GM19397 (cell line): ENCODE measurements around the gene SARNP.
A peak's percentile ranks its signal among the peaks of the same experiment; 100 is the strongest.
"Not testable (repeated sequence)": the region's sequence is repeated elsewhere in the genome, so short reads cannot be mapped to it uniquely, and the experiment has no call there.

Experiments
- ATAC-seq: cut with Tn5 transposase; IDR thresholded peaks from one replicate; pipeline ENCODE4 v1.9.1; 2021; ENCODE audit warnings: mild to moderate bottlenecking, moderate library complexity; ENCODE audit not compliant: unreplicated experiment

SARNP gene, protein sequence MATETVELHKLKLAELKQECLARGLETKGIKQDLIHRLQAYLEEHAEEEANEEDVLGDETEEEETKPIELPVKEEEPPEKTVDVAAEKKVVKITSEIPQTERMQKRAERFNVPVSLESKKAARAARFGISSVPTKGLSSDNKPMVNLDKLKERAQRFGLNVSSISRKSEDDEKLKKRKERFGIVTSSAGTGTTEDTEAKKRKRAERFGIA

DNA sequence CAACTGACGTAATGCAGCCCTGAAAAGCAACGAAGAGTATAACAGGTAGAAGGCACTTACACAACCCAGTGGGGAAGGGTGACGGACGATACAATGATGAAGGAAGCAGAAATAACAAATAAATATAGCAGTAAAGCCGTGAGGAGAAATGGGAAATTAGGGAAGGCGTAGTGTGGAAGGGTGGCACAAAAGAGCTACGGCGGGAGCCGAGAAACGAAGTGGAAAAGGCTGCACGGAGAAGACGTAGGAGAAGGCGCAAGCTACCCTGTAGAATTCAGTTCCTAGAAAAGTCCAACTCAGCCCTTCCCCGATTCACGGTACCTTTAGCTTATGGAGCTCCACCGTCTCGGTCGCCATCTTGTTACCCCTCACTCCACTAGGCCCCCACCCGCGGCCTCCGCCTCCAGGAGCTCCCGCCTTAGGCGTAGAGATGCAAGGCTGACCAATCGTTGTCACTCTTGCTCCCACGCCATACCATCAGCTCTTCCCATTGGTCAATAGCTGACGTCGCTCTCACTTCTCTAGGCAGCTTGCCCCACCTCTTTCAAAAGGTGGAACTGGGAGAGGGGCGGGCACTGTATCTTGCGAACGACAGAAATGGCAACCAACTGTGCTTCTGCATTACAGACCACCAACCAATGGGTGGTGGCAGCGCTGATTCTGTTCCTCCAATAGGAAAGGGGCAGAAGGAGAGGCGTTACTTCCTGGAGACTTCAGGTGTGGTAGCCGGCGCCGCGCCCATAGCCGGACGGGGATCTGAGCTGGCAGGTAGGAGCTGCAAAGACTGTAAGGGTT is at the start of gene SARNP, which contains the start of gene ORMDL2:
Gene SARNP, minus strand, starts transcription at position 380 of the 795 bp plus-strand sequence. Its CDS starts 23 bp downstream, at position 357.
Gene ORMDL2, plus strand, starts transcription at position 697 of the 795 bp plus-strand sequence. CDS start 959 bp downstream, outside the sequence.
- peak; percentile 95 for ATAC-seq

DNA sequence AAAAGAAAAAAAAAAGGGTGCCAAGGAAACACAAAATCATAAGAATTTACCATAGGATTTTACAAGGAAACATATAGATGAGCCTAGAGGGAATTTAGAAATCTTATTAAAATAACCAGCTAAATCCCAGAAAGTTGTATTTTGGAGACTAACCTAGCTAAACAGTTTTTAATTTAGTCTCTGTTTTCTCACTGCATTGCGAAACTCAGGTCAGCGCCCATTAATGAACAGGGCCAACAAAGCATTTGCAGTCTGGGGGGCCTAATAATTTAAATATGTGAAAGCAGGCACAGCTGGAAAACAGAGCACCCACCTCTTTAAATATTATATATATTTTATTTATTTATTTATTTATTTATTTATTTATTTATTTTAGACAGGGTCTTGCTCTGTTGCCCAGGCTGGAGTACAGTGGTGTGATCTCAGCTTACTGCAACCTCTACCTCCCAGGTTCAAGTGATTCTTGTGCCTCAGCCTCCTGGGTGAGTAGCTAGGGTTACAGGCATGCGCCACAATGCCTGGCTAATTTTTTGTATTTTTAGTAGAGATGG is 49.0 kb upstream of the SARNP start:
- not testable (repeated sequence) for ATAC-seq

DNA sequence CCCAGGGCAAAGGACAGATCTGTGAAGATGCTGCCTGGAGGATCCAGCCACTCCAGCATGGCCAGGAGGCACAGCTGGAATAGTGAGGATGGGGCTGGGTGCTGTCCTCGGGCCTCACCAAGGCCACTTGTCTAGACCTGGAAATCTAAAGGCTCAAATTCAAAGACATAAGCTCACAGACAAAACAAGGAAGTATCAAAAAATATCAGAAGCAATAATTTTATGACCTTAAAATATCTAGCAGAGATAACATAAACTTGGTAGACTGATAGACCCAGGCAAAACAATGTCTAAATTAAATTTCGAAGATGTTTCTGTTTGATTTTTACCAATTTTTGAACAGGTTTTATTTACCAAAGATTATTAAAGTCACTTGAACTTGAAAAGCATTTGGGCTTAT is 47.8 kb upstream of the SARNP start:
- no peak for ATAC-seq

DNA sequence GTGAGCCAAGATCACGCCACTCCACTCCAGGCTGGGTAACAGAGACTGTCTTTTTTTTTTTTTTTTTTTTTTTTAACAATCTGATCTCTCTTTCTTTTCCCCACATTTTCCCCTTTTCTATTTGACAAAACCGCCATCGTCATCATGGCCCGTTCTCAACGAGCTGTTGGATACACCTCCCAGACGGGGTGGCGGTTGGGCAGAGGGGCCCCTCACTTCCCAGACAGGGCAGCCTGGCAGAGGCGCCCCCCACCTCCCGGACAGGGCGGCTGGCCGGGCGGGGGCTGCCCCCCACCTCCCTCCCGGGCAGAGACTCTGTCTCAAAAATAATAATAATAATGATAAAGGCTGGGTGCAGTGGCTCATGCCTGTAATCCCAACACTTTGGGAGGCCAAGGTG is 45.4 kb upstream of the SARNP start:
- not testable (repeated sequence) for ATAC-seq

DNA sequence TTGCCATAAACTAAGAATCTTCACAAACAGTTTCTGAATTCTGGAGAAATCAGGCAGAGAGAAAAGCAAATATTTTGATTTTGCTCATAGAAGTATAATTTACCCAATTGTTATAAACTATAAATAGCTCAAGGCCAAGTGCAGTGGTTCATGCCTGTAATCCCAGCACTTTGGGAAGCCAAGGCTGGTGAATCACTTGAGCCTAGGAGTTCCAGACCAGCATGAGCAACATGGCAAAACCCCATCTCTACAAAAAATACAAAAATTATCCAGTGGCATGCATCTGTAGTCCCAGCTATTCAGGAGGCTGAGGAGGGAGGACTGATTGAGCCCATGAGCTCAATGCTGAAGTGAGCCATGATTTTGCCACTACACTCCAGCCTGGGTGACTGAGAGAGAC is 44.8 kb upstream of the SARNP start:
- no peak for ATAC-seq

DNA sequence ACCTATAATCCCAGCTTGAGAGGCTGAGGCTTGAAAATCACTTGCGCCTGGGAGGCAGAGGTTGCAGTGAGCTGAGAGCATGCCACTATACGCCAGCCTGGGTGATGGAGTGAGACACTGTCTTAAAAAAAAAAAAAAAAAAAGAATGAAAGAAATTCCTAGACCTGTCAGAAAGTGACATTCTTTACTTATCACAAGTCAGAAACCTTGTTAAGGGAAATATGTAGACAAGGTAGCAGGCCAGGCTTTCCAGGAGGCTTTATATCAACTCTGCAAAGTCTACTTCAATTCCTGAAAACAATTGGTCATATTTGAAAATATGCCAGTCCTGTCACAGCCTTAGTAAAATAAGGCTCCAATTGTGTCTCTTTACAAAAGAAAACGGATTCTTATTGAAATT is 44.3 kb upstream of the SARNP start:
- ATAC-seq = no peak

DNA sequence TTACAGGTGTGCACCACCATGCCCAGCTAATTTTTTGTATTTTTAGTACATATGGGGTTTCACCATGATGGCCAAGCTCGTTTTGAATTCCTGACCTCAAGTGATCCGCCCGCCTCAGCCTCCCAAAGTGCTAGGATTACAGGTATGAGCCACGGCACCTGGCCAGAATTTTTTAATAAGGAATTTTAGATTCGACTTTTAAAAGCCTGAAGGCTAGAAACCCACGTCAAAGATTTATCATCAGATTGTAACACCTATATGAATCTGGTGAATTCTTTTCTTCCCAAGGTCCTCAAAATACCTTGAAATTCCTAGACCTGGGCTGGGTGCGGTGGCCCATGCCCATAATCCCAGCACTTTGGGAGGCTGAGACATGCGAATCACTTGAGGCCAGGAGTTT is 43.9 kb upstream of the SARNP start:
- ATAC-seq = no peak

DNA sequence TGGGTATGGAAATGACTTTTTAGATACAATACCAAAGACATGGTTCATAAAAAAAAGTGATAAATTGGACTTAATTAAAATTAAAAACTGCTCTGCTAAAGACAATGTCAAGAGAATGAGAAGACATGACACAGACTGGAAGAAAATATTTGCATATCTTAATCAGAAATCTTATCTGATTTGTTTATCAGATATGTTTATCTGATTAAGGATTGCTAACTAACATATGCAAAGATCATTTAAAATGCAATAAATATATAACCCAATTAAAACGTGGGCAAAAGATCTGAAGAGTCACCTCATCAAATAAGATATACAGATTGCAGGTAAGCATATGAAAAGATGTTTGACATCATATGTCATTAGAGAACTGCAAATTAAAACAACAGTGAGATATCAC is 35.2 kb upstream of the SARNP start:
- ATAC-seq = no peak

DNA sequence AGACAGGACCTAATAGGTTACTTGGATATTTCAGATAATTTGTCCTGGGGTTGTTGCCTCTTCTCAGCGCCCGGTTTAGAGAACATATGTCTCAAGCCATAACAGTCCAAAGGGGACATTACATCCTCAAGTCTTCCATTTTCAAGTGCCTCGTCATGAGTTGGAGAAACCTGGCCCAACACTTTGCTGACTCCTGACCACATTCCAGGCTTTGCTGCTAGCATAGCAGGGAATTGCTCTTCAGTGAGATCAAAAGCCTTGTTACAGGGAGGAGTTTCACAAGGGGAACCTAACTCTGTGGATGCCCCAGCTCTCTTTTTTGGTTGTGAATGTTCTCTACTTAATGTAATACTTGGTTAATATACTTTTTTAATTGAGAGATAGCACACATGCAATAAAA is 33.4 kb upstream of the SARNP start:
- ATAC-seq = no peak

DNA sequence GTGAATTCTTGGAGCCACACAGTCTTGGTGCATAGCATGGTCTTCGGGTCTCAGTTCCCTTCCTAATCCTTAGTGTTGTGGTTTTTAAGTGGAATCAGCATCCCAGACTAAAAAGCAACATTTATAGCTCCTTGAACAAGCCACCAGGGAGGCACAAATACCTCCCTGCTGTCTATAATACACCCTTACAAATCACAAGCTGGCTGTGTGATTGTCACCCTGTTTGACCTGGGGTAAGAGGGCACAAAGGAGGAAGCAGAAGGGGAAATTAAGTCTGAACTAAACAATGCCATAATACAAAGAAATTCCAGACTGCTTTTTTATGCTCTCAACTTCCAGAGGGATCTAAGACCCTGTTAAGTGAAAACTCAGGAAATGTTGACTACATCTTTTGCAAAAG is 32.9 kb upstream of the SARNP start:
- no peak for ATAC-seq

DNA sequence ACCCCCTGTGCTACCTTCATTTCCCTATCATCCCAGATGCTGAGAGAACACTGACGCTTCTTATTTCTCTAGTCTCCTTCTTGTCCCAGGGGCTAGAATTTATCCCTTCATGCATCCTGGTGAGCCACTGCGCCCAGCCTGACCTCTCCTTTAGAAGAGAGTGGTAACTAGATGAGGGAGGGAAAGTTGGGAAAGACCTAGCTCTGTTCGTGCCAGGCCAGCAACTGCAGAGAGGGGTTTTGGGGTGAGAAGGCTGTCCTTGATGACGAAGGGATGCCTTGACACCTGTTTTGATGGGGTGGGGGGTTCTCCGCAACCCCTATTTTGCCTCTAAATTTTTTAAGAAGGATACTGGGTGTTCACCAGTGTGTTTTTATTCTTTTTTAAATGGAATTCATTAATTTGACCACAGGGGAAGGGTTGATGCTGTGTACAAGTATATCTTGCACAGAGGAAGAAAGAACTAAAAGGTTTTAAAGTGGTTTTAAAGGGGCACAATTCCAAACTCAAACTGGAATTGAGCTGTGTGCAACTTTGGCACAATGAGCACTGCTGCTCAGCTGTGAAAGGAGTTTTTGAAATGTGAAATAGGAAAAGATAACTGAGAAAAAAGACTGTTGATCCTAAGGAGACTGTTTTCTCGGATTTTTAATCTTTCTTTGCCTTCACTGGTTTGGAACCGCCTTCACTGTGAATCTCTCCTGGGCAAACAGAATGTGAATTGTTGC is 32.3 kb upstream of the SARNP start:
- no peak for ATAC-seq

DNA sequence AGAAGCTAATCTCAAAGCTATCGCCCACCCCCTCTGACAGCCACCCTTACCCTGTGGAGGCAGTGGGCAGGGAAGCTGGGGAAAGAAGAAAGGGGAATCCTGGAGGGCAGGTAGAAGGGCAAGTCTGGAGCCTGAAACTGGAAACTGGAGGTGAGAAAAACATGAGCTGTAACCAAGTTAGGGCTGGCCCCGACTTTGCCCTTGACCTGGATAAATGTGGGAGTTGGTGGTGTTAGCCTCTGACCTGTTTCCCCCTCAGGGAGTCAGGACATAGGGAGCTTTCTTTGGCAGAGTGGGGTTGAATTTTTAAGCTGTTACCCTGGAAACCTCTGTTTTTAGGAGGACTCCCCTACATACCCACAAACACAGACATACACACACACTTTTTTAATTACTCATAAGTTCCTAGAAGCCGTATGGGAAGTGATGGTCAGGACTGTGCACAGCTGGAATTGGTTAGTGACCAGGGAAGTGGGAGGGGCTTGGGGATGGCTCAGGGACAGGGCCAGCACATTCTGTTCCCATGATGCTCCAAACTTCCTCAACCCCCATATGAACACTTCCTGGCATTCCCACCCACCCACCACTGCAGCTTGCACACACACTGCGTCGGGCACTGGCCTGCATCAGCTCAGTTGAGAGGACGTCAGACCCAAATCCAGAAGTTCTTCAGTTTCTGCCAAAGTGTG is 30.2 kb upstream of the SARNP start:
- ATAC-seq = no peak

DNA sequence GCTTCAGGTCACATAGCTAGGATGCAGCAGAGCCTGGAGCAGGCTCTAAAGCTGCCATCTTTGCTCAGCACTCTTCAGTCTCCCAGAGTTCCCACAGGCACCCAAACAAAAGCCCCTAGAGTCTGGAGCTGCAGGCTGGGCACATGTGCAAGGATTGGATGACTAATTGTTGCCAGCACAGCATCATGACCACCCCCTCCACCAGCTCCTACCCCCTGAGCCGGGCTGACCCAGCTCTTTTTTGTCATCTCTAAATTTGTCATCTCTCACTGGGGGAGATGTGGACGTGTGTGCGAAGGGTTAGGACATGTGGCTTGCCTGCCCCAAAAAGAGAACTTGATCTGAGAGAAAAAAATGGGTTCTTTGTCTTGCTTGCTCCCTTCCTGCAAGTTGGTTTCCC is 29.5 kb upstream of the SARNP start:
- ATAC-seq = no peak

DNA sequence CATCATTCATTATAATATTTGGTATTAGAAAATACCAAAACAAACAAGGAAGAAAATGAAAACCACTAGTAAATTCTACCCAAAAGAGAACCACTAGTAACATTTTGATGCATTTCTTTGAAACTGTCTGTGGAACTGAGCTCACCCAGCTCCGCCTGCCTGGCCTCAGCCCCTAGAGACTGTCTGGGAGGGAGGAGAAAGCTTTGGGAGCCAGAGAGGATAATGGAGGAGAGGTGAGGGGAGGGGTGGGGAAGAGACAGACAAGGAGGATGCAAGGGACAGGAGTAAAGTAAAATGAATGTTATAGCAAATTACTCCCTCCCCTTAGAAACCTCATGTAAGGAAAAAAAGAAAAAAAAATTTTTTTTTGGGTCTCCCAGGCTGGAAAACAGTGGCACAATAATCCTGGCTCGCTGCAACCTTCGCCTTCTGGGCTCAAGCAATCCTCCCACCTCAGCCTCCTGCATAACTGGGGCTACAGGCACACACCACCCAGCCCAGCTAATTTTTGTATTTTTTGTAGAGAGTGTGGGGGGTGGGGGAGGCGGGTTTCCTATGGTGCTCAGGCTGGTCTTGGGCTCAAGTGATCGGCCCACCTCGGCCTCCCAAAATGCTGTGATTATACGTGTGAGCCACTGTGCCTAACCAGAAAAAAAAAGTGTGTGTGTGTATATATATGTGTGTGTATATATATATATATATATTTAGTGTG is 28.4 kb upstream of the SARNP start:
- ATAC-seq = no peak

DNA sequence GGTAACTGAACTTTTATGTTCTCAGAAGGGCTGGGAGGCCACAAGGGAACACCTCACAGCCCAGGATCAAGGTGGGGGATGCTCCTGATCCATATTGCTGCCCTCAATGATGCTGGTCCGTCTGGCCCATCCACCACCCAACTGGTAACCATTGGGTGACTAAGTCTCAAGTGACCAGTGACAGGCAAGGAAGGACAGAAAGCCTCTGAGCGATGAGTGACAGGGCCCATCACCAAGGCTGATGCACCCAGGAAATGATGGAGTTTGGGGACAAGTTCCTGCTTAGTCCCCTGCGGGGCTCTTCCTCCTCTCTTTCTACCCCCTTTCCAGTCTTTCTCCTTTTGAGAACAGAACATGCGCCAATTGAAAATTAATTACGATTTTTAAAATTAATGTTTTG is 27.8 kb upstream of the SARNP start:
- no peak for ATAC-seq

DNA sequence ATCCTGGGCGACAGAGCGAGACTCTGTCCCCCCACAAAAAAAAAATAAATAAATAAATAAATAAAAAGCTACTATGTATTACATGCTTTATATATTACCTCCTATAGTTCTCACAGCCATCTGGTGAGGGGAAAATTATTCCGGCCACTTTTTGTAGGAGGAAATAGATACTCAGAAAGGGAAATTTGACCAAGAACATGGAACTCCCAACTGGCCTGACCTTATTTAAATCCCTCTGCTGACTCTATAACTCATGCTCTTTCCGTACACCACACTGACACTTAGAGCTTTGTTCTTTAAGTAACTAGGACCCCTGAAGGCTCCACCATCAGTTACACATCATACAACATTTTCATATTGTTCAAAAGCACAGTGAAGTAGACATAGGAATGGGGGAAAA is 27.4 kb upstream of the SARNP start:
- no peak for ATAC-seq

DNA sequence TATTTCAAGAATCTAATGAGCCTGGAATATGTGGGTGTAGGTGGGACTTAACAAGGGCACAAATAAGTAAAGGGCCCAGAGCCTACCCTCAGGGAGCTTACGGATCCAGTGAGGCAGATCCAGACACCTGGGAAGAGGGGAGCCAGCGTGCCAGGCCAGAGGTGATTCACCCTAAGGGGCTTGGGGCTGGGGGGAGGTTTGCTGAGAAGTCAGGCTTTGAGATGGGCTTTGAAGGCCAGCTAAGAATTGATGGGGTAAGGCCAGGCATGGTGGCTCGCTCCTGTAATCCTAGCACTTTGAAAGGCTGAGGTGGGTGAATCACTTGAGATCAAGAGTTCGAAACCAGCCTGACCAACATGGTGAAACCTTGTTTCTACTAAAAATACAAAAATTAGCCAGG is 25.9 kb upstream of the SARNP start:
- ATAC-seq = no peak

DNA sequence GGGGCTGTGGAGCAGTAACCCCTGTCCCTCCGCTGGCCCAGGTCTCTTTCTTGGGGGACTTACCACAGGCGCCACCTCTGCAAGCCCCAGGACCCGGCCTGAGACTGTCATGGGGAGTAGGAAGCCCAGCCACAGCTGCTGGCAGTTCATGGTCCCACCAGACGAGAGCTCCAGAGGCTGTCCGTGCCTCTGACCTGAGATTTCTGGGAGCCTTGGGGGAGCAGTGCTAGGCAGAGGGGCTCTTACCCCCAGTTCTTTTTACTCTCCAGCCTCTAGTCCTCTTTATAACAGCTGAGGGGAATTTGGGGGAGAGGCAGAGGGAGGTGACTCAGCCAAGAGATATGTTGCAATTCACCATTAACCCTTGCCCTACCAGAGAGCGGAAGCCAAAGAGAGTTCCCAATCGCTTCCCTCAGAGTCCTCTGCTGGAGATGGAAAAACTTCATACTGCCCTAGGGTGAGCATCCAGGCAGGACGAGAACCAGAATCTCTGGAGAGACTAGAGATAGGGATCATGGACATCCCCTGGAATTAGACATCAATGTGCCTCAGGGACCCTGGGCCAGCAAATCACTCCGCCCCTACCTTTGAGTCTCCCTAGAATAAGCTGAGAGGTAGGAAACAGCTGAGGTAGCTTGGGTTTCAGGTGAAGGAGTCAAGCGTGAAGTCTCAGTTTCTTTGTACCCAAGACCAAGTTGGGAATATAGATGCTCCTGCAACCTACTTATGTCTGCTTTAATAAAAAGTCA is 25.3 kb upstream of the SARNP start, which contains the start of gene MMP19:
Gene MMP19, minus strand, starts transcription at position 256 of the 749 bp plus-strand sequence. Its CDS starts 106 bp downstream, at position 150.
- ATAC-seq = no peak

DNA sequence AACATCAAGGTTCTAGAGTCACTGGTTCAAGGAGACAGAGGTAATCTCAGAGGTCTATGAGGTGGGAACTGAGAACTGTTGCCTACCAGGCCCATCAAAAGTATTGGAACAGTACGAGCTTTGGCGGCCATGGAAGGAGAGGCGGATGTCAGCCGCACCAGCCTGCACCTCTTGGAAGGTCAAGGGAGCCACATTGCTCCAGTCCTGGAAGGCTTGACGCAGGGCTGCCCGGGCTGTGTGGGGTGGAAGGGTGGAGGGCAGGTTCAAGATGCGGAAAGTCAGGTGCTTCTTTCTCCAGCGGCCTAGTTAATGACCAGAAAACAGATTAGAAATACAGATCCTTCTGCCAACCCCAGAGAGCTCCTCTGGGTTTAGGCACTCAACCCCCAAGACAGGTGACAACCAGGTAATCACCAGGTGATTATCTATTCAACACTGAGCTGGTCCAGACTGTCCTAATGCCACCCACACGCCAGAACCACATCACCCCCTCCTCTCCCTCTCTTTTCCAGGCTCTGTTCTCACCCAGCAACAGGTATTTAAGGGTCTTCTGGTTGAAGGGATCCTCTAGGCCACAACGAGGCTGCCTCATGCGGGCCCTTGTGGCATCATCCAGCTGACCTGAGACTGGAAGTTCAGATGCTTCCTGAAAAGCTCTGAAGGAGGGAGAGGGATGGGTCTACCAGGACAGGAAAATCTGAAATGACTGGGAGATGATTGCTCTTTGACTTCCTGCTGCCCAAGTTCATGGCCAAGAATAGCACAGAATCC is 23.2 kb upstream of the SARNP start:
- no peak for ATAC-seq
